GM18520 (cell line): Measurements from ENCODE around the gene RIOX2.

Experiments used
- ATAC-seq: cut with Tn5 transposase; IDR thresholded peaks from one replicate; pipeline ENCODE4 v1.9.1; 2021; ENCODE audit not compliant: unreplicated experiment

The RIOX2 gene

DNA sequence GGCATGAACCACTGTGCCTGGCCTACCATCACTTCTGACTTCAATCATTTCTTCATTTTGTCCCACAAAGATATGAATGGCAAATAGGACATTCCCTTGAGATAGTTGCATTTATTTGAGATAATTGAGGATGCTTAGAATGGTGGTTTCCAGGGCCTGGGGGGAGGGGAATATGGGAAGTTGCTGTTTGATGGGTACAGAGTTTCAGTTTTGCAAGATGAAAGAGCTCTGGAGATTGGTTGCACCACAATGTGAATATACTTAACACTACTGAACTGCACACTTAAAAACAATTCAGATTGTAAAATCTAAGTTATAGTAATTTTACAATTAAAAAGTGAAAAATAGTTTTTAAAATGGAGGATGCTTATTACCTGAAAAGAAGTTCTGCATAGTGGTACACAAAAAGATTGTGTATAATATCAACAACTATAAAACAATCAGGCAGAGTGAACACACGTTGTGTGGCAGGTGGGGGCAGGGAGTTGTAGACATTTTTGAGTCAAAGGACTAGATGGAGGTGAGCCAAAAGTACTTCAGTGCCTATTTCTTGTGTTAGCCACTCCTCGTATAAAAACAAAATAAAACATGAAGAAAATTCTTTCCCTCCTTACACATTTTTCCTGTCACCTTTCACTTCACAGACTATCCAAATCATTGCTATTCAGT is 18.5 kb upstream of the RIOX2 start:
- ATAC-seq, result no peak

DNA sequence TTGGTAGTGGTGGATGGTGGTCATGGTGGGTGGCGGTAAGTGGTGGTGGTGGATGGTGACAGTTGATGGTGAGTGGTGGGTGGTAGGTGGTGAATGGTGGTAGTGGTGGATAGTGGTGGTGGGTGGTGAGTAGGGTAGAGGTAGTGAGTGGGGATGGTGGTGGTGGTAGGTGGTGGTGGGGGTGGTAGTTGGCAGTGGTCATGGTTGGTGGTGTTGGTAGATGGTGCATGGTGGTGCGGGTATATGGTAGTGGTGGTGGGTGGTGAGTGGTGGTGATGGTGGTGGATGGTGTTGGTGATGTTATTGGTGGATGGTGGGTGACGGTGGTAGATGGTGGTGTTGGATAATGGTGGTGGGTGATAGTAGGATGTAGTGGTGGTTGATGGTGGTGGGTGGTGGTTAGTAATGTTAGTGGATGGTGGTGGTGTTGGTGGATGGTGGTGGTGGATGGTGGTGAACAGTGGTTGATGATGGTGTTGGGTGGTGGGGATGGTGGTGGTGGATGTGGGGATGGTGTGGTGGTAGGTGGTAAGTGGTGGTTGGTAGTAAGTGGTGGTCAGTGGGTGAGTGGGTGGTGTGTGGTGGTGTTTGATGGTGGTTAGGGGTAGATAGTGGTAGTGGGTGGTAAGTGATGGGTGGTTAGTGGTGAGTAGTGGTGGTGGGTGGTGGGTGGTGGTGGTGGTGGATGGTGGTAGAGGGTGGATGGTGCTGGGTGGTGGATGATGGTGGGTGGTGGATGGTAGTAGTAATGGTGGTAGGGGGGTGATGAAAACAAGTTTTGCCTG is 16.7 kb upstream of the RIOX2 start:
- no peak for ATAC-seq

DNA sequence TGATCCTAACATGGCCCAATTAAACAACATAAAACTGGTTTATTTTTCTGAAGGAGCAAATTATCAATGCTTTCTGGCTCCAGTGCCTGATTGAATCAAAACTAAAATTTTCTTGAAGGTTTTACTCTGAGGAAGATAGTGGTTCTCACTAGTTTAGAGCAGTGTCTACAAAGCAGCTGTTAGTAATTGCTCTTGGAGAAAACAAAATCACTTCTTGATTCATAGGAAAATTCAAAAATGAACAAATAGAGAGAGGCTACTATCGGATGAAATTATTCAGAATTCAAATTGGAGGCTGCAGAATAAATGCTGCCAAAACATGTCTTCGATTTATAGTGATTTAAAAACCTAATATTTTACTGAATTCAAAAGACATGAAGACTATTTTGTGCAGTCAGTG is 15.1 kb upstream of the RIOX2 start:
- ATAC-seq, result no peak

DNA sequence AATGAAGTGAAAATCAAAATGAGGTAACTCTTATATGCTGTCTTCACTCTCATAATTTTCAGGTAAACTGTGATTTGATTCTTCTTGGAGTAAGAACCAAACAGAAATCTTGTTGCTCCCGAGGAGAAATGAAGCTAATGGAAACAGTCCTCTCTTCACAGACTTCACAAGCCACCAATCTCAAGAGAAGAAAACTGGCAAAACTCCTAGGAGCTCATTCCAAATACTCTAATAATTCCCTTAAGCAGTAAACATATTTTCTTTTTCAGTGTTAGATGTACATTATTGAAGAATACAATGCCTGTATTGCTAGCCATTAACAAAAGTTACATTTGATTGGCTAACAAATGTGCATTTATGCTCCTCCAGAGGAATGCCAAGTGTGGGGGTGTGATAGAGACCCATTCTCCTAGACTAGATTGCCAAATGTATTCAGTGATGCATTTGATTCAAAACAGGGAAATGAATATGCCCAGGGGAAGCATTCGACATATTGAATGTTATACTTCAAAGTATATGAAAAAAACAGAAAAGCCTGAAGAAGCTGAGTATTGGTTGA is 11.8 kb upstream of the RIOX2 start:
- no peak for ATAC-seq

DNA sequence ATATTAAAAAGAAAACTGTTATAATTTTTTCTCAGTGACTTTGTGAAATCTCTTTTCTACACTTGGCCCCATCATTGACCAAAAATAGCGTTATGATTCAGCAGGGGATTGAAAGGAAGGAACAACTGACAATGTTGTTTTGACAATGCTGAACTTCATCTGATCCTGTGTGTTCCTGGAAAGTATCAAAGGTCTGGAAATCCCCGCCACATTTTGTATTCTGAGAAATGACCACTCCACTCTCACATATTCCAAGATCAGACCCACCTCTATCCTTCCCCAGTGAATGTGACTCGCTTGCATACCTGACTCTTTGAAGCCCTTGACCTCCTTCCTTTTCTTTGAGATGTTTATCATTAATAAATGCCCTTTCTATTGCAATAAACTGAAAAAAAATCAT is 9.7 kb upstream of the RIOX2 start:
- no peak for ATAC-seq

DNA sequence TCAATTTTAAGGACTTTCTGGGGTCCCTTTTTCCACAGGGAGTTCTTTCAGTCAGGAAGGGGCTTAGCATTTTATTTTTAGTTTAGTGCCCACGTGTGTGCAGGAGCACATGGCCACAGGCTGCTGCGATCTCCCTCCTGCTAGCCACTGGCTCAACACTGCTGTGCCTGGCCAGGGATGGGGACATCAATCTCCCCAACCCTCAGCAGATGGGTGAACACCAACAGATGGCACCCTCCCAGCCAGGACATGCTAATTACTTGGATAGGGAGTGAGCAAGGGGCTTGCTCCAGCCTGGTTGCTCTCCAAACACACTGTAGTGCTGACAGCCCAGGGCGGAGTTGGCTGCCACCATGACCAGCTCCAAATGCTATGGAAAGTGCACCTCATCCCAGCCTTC is 7.4 kb upstream of the RIOX2 start:
- ATAC-seq, result no peak

DNA sequence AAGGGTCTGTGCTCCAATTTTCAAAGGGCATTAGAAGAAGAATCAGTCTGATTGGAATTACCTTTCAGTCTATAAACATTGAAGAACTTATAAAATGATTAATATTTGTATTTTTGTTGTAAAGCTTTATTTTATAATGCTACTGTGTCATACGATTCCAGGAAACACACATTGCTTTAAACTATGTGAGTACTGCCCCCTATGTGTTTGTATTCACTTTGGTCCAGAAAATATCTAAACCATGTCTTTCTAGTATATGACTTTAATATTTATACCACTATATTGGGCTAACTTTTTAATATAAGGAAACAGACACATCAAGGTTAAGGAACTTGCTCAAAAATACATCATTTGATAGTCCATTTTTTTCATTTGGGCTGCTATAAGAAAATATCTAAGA is 3.2 kb upstream of the RIOX2 start:
- ATAC-seq, result no peak

DNA sequence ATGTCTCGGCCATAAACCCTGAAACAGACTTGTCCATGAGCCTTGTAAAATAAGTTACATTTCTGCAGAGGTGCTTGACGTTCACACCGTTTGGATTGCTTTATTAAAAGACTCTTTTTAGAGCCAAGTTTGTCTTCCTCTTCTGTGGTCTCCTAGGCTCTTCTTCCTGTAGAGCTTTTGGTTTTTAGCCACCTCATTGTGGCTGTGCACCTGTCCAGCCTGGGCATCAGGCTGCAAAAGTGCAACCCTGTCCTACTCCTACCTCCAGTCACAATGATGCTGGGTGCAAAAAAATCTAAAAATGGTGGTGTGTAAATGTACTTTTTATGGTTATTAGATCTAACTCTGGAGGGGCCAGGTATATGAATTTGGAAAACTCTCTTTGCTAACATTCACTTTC is 2.8 kb upstream of the RIOX2 start:
- no peak for ATAC-seq

DNA sequence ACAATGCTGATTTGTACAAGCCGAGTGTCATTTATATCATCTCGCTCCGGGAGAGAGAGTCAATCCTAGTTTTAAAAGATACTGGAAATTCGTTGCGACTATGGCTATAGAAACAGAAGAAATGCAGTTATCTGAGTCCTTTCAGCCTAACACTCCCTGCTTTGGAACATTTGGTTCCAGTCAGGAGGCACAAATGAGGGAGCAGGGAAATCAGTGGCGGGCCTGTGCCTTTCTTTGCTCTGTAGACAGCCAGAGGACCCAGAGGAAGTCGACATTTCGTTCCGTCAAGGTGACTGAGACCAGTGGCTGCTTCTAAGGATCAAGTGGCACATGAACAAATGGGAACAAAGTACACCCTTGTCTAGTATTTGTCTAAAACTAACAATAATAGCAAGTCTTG is 745 bp upstream of the RIOX2 start:
- no peak for ATAC-seq

DNA sequence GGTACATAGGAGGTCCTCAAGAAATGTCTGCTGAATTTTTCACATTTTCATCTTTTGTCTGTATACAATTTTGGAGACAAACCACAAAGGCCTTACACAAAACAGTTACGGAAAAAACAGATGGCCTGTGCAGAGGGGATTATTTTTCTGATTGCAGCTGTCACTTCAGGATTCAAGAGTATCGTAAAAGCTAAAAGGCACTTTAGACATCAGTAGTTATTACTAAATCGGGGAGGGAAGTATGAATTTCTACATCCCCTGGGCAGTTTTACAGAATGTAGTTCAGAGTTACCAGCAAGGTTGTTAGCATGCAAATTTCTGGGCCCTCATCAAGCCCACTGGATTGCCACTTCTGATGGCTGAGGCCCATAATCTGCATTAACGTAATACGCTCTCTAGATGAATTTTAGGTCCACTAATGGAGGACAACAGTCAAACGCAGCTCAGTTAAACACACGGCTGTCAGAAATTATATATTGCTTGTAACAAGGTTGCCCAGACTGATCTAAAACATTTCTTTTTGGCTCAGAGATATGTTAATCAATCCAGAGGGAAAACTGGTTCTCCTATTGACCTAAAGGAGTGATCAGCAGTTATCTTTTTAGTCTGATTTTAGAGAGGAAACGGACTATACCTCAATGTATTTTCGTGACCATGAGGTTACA is 1.1 kb downstream of the RIOX2 start:
- no peak for ATAC-seq

DNA sequence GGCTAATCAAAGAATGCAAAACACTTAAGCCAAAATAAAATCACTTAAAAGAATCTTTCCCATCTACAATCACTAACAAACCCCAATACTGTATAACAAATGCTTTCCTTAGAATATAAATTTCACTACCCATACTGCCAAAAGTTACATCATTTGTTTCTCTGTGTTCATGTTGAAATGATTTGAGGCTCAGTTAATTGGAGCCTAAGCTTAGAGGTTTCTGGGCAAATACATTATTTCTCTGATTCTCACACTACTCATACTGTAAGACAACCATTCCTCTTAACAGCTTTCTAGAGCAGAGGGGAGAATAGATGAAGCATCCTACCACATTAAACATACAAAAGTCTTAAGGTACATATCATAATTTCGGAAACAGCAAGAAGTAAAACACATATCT is 2.1 kb downstream of the RIOX2 start:
- ATAC-seq, result no peak

DNA sequence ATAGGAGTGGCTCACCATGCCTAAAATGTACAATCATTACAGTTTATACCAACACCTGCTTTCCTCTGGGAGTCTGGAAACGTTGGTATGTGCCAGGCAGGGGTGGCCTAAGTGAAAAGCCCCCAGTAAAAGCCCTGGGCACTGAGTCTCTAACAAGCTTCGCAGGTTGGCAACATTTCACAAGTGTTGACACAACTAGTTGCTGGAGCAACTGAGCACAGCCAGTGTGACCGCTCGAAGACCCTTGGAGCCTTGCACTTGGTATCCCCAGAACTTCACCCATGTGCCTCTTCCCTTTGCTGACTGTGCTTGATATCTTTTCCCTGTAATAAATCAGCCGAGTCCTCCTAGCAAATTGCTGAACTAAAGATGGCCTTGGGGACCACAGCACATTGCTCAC is 2.7 kb downstream of the RIOX2 start:
- ATAC-seq, result no peak

DNA sequence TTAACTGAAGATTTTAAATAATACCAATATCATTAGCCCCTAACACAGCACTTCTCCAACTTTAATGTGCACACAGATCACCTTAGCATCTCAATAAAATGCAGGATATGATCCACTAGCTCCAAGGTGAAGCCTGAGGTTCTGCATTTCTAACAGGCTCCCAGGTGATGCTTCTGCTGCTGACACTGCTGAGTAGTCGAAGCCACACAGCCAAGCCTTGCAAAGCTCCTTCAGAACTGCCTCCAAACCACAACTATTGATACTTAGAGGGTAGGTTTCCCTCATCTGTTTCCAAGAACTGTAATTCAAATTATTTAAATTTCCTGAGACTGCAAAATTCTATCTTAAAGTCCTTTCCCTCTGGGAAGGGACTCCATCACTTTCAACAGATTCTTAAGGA is 3.9 kb downstream of the RIOX2 start:
- ATAC-seq, result no peak

DNA sequence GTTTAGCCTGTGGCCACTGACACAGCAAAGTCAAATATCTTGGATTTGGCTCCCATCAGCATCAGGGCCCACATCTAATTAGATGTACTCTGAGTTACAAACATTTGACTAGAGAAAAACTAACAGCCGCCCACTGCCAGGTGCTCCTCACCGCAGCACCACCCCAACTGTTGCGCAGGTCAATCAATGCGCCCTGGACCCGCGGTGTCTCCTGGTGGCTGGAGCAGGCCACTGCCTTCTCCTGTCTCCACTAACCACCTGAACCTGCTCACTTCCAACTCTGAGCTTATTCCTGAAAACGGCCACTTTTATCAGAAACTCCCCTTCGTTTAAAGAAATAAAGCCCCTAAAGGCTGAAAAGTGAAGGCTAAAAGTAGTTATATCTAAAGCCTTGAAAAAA is 4.3 kb downstream of the RIOX2 start:
- ATAC-seq, result no peak

DNA sequence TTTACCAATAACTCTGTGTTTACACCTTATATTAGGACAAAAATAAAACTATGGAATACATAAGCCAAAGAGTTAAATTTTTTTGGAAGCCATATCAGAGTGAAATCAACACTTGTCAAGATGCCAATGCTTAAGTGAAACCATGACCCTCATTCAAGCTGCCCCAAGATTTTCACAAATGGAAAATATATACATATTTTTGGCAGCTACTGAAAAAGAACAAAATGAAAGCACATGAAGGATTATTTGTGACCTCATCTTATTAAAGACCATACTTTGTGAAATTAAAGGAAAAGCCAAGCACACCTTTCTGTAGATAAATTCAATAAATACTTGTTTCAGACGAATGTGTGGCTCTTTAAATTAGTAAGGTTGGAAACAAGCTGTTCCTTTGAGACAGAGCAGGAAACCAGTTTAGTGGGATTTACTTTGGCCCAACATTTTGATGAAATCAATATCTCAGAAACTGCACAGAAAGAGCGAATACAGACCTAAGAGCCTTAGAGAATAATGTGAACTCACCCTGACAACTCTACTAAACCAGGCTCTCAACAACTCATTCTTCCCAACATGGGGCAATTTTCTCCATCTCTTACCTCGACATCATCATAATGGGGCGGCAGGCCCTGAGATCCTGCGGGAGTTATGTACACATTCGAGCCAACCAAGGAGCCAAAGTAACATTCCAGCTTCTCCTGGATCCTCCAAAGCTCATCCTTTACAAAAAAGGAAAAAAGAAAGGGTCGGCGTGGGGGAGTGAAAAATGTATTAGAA is 11.1 kb downstream of the RIOX2 start:
- no peak for ATAC-seq

DNA sequence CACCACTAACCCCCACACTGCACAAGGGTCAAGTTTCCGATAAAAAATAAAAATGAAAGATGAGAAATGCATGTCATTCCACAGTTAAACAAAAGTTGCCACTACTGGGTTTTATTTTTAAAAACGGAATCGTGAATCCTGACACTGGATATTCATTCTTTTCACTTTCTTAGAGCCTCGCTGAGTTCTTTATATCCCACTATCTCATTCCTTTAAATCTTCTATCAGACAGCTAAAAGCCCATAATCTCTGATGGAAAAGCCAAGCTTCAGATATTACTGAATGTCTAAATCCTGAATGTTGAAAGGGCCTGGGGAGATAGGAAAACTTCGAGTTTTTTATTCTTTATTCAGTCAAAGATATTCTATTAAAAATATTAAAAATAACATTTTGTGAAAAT is 11.7 kb downstream of the RIOX2 start:
- no peak for ATAC-seq

DNA sequence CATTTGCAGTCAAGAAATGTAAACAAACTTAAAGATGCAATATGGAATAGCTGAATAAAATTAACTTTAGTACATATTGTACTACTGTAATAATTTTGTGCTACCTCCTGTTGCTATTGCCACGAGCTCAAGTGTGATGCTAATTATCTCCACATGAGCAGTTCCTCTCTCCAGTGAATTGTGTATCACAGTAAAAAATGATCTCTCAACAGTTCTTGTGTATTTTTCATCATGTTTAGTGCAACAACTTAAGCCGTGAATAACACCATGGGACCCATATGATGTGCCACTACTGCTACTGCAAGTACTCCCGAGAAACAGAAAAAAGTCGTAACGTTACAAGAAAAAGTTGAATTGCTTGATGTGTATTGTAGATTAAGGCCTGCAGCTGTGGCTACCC is 12.4 kb downstream of the RIOX2 start:
- ATAC-seq, result no peak

DNA sequence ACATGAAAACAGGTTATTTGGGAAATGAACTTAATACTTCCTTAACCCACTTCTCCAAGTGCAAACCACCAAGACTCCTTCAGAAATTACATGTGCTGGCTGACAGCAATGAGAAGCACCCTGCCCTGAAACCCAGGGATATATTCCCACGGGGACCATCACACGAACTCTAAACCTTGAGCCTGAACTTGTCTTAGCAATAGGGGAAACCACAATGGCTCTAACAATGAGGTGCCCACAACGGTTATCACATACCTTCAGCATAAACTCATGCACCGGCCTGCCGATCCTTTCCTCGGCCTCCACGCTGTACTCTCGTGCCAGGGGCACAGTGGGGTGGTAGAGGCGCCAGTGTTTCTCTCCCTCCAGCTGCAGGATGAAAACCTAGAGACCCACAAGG is 13.4 kb downstream of the RIOX2 start:
- no peak for ATAC-seq

DNA sequence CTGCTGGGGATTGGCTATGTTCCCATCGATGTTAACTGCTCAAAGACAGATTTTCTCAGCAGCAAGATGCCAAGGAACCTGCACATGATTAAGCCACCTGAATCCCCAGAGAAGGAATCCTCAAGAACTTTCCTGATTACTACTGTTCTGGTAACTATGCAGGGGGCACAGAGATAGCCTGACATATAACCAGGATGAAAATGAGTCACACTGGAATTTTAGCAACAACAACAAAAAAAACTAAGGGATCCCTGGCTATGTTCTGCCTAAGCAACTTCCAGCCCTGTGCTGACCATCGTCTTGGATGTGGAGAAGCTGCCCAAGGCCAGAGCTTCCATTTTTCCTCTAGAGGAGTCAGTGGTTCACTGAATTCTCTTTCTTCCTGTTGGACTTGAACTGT is 13.8 kb downstream of the RIOX2 start:
- no peak for ATAC-seq

DNA sequence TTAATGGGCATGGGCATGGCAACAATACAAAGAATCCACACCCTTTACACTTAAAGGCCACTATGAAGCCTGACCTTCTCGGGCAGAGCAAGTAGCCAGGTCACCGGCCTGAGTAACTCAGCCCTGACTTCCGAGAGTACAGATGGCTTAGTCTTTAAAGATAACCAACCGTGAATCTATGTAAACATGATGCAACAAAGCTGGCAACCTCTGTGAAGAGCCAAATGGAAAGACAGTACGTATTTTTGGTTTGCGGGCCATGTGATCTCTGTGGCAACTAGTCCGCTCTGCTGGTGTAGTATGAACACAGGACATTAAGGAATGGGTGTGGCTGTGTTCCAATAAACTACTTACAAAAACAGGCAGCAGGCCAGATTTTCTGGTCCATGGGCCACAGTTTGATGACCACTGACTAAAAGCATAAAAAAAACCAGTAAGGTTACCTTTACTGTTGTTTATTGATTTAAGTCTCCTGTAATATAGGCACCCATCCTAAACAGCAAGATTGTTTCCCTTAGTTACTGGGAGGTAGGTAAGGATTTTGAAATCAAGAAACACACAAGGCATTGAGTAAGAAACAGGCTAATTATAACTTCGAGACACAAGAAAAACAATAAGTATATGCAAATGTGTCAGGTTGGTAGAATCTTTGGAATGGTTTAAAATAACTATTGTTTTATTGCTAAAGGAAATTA is 14.5 kb downstream of the RIOX2 start:
- ATAC-seq, result no peak

DNA sequence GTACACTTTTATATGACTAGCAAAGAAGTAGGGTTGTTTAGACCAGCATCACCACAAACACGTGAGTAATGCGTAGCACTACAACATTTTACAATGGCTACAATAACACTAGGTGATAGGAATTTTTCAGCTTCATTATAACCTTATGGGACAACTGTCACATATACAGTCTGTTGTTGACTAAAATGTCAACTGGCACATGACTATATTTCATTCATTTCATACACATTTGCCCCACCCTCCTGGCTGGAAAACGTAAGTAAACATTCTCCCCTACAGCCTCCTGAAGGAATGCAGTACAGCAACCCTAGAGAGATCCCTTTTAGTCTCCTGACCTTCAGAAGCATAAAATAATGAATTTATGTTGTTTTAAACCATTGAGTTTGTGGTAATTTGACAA is 16.2 kb downstream of the RIOX2 start:
- no peak for ATAC-seq
